ENCODE results near the gene IZUMO1. TPM values are rescaled to one million over a fixed set of nuclear protein-coding genes. Genes with fewer than 3 reads are reported as not detected.

Gene IZUMO1
- polyA plus RNA-seq, 2 of the 4 experiments (the other 2 are of a cell fraction), result not detected

DNA sequence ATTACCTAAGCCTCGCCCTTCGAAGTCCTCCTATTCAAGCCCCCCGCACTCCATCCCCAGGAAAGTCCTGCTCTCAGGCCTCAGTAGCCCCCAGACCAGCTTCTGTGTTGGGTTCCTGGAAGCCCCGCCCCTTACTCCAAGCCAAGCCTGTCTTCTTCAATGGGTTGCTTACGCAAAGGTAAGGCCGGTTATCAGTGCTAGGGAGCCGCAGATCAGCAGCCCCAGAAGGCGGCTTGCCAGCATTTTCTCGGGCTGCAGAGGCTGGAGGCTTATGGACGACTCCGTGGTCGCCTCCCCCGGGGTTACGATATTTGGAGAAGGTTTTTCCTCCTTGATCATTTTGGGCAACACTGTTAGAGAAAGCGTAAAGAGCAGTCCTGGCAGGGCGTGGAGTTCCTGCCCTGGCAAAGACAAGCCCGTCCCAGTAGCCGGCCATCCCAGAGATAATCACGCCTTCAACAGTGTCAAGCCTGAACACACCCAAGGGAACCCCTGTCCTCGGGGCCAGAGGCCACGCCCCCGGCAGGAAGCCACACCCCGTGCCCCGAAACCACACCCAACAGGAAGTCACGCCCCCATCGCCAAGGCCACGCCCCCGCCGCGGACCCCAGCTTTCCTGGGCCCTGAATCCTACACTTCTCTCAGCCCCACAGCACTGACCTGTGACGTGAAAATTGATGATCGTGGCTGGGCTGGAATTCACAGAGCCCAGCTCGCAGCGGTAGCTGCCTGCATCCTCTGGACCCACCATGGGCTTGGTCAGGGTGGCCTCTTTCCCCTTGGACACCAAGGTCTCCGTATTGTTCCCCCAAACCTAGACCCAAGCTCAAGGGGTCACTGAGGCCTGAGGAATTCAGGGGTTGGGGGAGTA is 5.3 kb downstream of the IZUMO1 start:
- no peak overlapping the region for H3K4me2 ChIP-seq
- 74% methylated on average over 24 of the region's 35 CpGs for WGBS (ENCODE audit: missing lambda C conversion rate)
- DNase-seq (ENCODE audit: low read depth in 1 of 2, low spot score in 1 of 2), result peak; percentile 63 to 66
- POLR2A ChIA-PET, result interaction anchor here (0.6 kb wide), 1 partner anchor 409 kb away, joined by 3 read pairs; no protein-coding TSS in a partner anchor
- H3K27ac ChIP-seq, result no peak overlapping the region
- FAIRE-seq, result no peak
- peak in 1 of 2 experiments; percentile 15; a peak in 3 of 6 replicates for ATAC-seq
- no peak overlapping the region for H3K4me3 ChIP-seq
- TF ChIP-seq HOXB5 (CRISPR knock-in tag; IDR thresholded peaks at IDR 0.05) (no peak), POLR2AphosphoS2 (conservative IDR thresholded peaks at IDR 0.05; ENCODE audit: low read length) (no peak), EHMT2 (IDR thresholded peaks at IDR 0.05; ENCODE audit: low read depth) (no peak), SREBF2 (IDR thresholded peaks at IDR 0.05) (no peak), CBX2 (IDR thresholded peaks at IDR 0.05; ENCODE audit: borderline replicate concordance, low read depth) (no peak), NR3C1 (IDR thresholded peaks at IDR 0.05) (no peak), RAD21 (conservative IDR thresholded peaks at IDR 0.05 in 1 of 2, IDR thresholded peaks at IDR 0.05 in 1 of 2) (no peak), HEYL (CRISPR knock-in tag; IDR thresholded peaks at IDR 0.05) (no peak), TP53 (CRISPR knock-in tag; IDR thresholded peaks at IDR 0.05) (no peak), NPAS2 (CRISPR knock-in tag; IDR thresholded peaks at IDR 0.05; ENCODE audit: borderline replicate concordance) (no peak), POLR2A (IDR thresholded peaks at IDR 0.05; ENCODE audit: low read length) (no peak), EHF (CRISPR knock-in tag; IDR thresholded peaks at IDR 0.05) (no peak), RARB (CRISPR knock-in tag; IDR thresholded peaks at IDR 0.05) (no peak), GATA3 (IDR thresholded peaks at IDR 0.05; ENCODE audit: borderline replicate concordance) (no peak), TFCP2L1 (CRISPR knock-in tag; IDR thresholded peaks at IDR 0.05) (no peak)
- TF ChIP-seq, protein P1, sequence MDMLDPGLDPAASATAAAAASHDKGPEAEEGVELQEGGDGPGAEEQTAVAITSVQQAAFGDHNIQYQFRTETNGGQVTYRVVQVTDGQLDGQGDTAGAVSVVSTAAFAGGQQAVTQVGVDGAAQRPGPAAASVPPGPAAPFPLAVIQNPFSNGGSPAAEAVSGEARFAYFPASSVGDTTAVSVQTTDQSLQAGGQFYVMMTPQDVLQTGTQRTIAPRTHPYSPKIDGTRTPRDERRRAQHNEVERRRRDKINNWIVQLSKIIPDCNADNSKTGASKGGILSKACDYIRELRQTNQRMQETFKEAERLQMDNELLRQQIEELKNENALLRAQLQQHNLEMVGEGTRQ (IDR thresholded peaks at IDR 0.05), result no peak
- TF ChIP-seq, protein P2, sequence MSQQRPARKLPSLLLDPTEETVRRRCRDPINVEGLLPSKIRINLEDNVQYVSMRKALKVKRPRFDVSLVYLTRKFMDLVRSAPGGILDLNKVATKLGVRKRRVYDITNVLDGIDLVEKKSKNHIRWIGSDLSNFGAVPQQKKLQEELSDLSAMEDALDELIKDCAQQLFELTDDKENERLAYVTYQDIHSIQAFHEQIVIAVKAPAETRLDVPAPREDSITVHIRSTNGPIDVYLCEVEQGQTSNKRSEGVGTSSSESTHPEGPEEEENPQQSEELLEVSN (IDR thresholded peaks at IDR 0.05; ENCODE audit: borderline replicate concordance, low read depth), result no peak
- TF ChIP-seq, protein P3, sequence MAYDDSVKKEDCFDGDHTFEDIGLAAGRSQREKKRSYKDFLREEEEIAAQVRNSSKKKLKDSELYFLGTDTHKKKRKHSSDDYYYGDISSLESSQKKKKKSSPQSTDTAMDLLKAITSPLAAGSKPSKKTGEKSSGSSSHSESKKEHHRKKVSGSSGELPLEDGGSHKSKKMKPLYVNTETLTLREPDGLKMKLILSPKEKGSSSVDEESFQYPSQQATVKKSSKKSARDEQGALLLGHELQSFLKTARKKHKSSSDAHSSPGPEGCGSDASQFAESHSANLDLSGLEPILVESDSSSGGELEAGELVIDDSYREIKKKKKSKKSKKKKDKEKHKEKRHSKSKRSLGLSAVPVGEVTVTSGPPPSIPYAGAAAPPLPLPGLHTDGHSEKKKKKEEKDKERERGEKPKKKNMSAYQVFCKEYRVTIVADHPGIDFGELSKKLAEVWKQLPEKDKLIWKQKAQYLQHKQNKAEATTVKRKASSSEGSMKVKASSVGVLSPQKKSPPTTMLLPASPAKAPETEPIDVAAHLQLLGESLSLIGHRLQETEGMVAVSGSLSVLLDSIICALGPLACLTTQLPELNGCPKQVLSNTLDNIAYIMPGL (CRISPR knock-in tag; IDR thresholded peaks at IDR 0.05; ENCODE audit: borderline replicate concordance), result no peak
- CTCF ChIA-PET, result interaction anchor here (0.6 to 1.6 kb wide), 2 partner anchors 48 to 475 kb away, joined by 3 read pairs; no protein-coding TSS in a partner anchor
- no peaks in the 10 kb centered on the region for H3K9me3 ChIP-seq
- peaks cover 14% of the 10 kb centered on the region for H3K4me1 ChIP-seq

DNA sequence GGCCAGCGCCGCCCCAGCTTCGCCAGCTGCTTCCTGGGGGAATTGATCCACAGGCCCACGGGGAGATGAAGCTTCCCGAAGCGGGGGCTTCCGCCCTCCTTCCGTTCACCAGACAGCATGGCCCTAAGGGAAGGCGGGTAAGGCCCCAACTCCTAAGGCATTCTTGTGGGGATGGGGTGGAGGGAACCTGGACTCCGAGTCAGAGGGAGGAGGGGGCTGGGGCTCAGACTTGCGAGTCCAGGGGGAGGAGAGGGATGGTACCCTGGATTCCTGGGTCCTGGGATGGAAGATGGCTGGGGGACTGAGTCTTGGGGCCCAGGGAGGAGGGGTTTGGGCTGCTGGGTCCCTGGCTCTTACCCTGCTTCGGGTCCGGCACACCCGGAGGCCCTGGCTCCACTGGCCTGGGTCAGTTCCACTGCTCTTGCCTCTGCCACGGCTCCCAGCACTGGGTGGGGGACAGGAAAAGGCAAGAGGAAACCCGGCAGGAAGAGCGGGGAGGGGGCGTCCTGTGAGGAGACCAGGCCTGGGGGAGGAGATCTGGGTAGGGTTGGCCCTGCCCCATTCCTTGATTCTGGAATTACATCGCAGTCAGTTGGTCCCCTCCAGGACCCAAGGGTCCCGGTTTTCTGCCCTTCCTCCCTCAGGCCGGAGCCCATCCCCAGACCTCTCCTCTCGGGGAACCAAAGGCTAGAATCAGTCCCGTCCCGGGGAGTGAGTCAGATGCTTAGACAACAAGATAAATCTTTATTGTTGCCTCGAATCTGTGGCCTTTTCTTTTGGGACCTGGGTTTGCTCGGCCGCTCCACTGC is 6.3 kb downstream of the IZUMO1 start, which contains the start of gene RASIP1:
Gene RASIP1, minus strand, starts transcription at position 447 of the 809 bp plus-strand sequence. Its CDS starts 328 bp downstream, at position 119.
- H3K9me3 ChIP-seq, result no peaks in the 10 kb centered on the region
- peaks cover 14% of the 10 kb centered on the region for H3K4me1 ChIP-seq
- peak within 1 kb of the TSS; percentile 82 to 89 for H3K27ac ChIP-seq
- TF ChIP-seq RCOR1 (IDR thresholded peaks at IDR 0.05; ENCODE audit: low read depth, low read length), result no peak
- TF ChIP-seq KDM1A (IDR thresholded peaks at IDR 0.05; ENCODE audit: low read depth), result no peak
- TF ChIP-seq, protein P3 (CRISPR knock-in tag; IDR thresholded peaks at IDR 0.05; ENCODE audit: borderline replicate concordance), result no peak
- TF ChIP-seq ZNF302 (CRISPR knock-in tag; IDR thresholded peaks at IDR 0.05), result no peak
- no peak for TF ChIP-seq SMC3 (IDR thresholded peaks at IDR 0.05)
- no peak for TF ChIP-seq POLR2AphosphoS2 (conservative IDR thresholded peaks at IDR 0.05; ENCODE audit: low read length)
- no peak for TF ChIP-seq EHF (CRISPR knock-in tag; IDR thresholded peaks at IDR 0.05)
- no peak for TF ChIP-seq NFE2L2 (conservative IDR thresholded peaks at IDR 0.05; ENCODE audit: low read length)
- ATAC-seq (no peak), DNase-seq (ENCODE audit: low read depth in 1 of 2, low spot score in 1 of 2) (no peak), FAIRE-seq (no peak)
- peak within 1 kb of the TSS; percentile 100 for H3K4me2 ChIP-seq
- POLR2A ChIA-PET, result interaction anchor here (0.6 to 2.0 kb wide), 2 partner anchors 95 to 100 kb away, joined by 3 to 15 read pairs; partner anchors contain the start of gene CA11
- H3K4me3 ChIP-seq, result peak within 1 kb of the TSS; percentile 59
- CTCF ChIA-PET, result interaction anchor here (1.2 to 5.4 kb wide), 12 partner anchors 8 to 357 kb away, joined by 3 to 69 read pairs (median 9); no protein-coding TSS in a partner anchor
- WGBS (ENCODE audit: missing lambda C conversion rate), result 85% methylated on average over 27 of the region's 27 CpGs
